SU-DHL-6 (cell line): ENCODE measurements around the gene CCM2.
A peak's percentile ranks its signal among the peaks of the same experiment; 100 is the strongest.

Experiments used
- EZH2phosphoT487 ChIP-seq: fragments of 200-600 bp; sonication (generic), shearing (Covaris generic); conservative IDR thresholded peaks from 2 replicates; pipeline ENCODE4 v1.6.1; 2018; ENCODE audit warnings: mild to moderate bottlenecking, antibody characterized with exemption, low read length, moderate library complexity, mixed read lengths
- TF ChIP-seq, protein P1 (sequence below): fragments of 200-600 bp; sonication (generic); IDR thresholded peaks from one replicate; pipeline ENCODE4 v1.5.1; 2017; ENCODE audit warnings: antibody characterized with exemption, mild to moderate bottlenecking, low read length, moderate library complexity; ENCODE audit not compliant: insufficient read depth, poor library complexity, severe bottlenecking

DNA sequence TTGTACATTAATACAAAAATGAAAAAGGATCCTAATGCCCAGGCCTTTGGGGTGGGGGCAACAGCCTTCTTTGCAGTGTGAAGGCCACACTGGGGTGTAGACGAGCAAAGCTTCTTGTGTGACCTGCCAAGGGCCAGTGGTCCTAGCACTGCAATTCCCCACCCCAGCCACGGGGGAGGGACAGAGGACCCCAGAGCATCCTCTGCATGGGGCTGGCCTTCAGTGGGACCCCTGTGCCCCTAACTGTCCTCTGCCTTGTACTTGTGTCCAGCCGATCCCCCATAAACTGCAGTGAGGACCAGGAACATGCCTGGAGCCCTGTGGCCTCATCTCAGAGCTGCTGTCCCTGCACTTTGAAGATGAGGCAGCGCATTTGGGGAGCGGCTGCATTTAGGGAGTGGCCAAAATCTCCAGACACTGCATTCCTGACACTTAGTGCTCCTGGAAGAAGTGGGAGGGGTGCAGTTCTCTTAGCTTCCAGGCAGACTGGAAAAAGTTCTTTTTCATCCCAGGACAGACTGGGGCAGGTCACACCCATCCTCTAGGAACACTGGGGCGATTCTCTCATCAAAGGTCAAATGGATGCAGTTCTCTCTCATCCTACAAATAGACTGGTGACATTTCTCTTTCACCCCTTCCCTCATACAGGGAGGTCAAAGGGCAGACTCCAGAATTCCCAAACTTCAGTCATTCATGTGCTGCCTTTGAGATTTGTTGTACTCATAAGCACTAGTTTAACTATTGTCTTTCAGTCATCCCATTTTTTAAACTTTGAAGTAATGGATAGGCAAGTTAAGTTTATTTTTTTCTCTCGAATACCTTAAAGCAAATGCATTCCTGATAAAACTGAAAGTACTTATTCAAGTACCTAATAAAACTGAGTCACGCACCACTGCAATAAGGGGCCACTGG, 20.3 kb upstream of the CCM2 start:
- TF ChIP-seq, protein P1, sequence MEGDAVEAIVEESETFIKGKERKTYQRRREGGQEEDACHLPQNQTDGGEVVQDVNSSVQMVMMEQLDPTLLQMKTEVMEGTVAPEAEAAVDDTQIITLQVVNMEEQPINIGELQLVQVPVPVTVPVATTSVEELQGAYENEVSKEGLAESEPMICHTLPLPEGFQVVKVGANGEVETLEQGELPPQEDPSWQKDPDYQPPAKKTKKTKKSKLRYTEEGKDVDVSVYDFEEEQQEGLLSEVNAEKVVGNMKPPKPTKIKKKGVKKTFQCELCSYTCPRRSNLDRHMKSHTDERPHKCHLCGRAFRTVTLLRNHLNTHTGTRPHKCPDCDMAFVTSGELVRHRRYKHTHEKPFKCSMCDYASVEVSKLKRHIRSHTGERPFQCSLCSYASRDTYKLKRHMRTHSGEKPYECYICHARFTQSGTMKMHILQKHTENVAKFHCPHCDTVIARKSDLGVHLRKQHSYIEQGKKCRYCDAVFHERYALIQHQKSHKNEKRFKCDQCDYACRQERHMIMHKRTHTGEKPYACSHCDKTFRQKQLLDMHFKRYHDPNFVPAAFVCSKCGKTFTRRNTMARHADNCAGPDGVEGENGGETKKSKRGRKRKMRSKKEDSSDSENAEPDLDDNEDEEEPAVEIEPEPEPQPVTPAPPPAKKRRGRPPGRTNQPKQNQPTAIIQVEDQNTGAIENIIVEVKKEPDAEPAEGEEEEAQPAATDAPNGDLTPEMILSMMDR = peak; percentile 26
- no peak for TF ChIP-seq EZH2phosphoT487
